GM18909 (cell line): ENCODE data around the gene NOP53.
"Not testable (repeated sequence)": the region's sequence is repeated elsewhere in the genome, so short reads cannot be mapped to it uniquely, and the experiment has no call there.

Experiments
- ATAC-seq: cut with Tn5 transposase; IDR thresholded peaks from one replicate; pipeline ENCODE4 v1.9.1; 2021; ENCODE audit warnings: mild to moderate bottlenecking; ENCODE audit not compliant: unreplicated experiment, poor library complexity

The NOP53 gene

GRCh38 chr19:47769534-47769933 lies 24.2 kb downstream of the NOP53 start:
- no peak for ATAC-seq

GRCh38 chr19:47771291-47771690 lies 25.9 kb downstream of the NOP53 start:
- ATAC-seq = not testable (repeated sequence)

GRCh38 chr19:47776568-47776967 lies 31.2 kb downstream of the NOP53 start:
- ATAC-seq = no peak

GRCh38 chr19:47777245-47778048 lies 32.1 kb downstream of the NOP53 start:
- not testable (repeated sequence) for ATAC-seq

- peak; percentile 72 for ATAC-seq
Measured at GRCh38 chr19:47778049-47778953, 33.0 kb downstream of the NOP53 start, which contains the start of gene SELENOW. SELENOW (plus strand) TSS chr19:47778703; CDS start chr19:47778786, 83 bp downstream.

- ATAC-seq = no peak
Measured at GRCh38 chr19:47778954-47779351, 33.6 kb downstream of the NOP53 start.

- ATAC-seq = no peak
Measured at GRCh38 chr19:47779524-47780214, 34.3 kb downstream of the NOP53 start.

- no peak for ATAC-seq
Measured at GRCh38 chr19:47780215-47780551, 34.8 kb downstream of the NOP53 start.

- ATAC-seq = no peak
Measured at GRCh38 chr19:47781590-47782262, 36.4 kb downstream of the NOP53 start.

GRCh38 chr19:47786566-47786965 lies 41.2 kb downstream of the NOP53 start:
- ATAC-seq = no peak

GRCh38 chr19:47787307-47787706 lies 42.0 kb downstream of the NOP53 start:
- not testable (repeated sequence) for ATAC-seq

GRCh38 chr19:47789811-47790210 lies 44.5 kb downstream of the NOP53 start:
- not testable (repeated sequence) for ATAC-seq

GRCh38 chr19:47790398-47790814 lies 45.1 kb downstream of the NOP53 start:
- no peak for ATAC-seq

GRCh38 chr19:47792616-47793015 lies 47.3 kb downstream of the NOP53 start:
- ATAC-seq = no peak

- ATAC-seq = no peak
Measured at GRCh38 chr19:47794526-47794925, 49.2 kb downstream of the NOP53 start.

- no peak for ATAC-seq
Measured at GRCh38 chr19:47796785-47797184, 51.4 kb downstream of the NOP53 start.

GRCh38 chr19:47797996-47798903 lies 52.9 kb downstream of the NOP53 start:
- ATAC-seq = no peak

- no peak for ATAC-seq
Measured at GRCh38 chr19:47798904-47799266, 53.5 kb downstream of the NOP53 start.

- no peak for ATAC-seq
Measured at GRCh38 chr19:47801270-47801669, 55.9 kb downstream of the NOP53 start.
